NCI-H748 (cell line): ENCODE data around the gene ELAVL2.

ENCODE experiments used
- DNase-seq: peaks from one replicate; lab custom pipeline; 2025; ENCODE audit not compliant: unreplicated experiment; lab: John Stamatoyannopoulos, UW

The ELAVL2 gene

DNA sequence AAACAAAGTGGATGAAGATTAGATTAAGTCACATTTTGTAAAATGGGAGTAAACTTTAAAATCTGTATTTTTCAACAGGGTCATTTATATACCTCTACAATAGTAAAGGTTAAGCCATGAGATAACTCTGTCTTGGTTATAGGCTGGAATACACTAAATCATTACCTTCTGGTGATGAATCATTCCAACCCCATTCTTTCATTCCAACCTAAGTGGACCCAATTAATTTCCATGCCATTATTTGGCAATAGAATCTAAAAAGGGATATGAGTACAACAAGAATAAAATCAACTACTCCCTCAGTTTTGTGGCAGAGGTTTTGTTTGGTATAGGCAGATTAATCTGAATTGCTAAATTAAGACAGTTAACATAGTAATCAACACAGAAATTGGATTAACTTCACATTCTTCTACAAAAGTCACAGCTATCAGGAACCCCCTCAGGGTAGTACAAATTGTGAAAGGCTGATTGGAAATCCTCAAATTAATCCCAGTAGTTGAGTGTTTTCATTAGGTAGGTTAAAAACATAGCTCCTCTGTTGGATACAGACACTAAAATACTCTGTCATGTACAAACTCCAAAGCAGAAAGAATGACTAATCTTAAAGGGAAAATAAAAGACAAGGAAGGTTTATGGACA is 54.2 kb downstream of the ELAVL2 start:
- DNase-seq, result no peak

DNA sequence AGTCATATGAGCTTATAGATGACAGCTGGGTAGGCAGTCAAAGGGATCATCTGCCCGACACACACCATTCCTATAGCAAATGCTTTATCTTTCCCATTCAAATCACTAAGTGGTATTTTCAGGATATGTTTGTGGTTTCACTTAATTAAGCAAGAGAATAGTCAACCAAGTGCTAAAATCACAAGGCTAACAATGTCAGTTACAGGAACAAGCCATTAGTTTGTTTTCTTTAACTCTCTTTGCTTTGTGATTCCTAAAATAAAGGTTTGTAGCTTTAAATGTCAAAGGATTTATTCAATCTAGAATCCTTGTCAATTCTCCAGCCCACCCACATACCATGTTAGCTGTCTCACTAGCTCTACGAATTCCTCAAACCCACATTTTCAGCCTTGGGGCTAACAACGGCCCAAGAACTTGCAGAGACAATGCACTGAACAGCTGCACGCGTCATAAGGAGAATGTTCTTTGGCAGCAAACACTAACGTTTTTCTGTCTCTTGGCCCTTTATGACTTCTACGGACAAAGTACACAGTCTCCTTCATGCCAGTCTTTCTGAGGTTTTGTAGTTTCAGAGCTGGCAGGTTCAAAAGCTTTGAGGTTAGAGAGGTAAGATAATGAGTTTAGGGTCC is 56.6 kb downstream of the ELAVL2 start:
- DNase-seq, result no peak

DNA sequence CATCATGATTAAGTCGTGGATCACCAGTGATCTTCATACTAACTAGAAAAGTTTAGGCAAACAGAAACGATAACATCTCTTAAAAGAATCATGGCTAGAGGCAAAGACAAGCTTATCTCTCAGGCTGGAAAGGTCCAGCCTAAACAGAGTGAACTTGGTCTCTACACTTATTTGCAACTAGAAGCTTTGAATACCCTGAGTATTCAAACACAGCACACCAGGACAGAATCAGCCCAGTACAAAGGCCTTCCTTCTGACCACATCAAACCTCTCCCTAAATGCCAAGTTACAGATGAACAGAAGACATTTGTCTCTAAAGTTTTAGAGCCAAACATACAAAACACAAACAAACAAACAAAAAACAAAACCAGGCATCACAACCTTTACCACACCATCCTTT is 57.2 kb downstream of the ELAVL2 start:
- DNase-seq, result no peak

DNA sequence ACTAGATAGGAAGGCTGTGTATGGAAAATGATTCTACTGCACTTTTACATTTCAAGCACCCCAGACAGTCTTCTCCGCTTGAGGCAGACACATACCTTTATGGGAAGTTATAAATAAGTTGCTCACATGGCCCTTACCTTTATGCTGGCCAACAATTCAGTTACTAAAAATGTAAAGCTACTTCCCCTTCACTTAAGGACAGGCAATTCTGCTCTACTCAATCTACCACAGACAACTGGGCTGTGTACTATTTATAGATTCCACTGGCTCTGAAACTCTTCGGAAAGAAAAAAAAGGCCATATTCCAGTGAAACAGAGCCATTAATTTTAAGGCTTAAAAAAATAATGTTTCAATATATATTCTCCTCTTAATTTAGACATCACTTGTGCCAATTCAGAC is 59.4 kb downstream of the ELAVL2 start:
- no peak for DNase-seq

DNA sequence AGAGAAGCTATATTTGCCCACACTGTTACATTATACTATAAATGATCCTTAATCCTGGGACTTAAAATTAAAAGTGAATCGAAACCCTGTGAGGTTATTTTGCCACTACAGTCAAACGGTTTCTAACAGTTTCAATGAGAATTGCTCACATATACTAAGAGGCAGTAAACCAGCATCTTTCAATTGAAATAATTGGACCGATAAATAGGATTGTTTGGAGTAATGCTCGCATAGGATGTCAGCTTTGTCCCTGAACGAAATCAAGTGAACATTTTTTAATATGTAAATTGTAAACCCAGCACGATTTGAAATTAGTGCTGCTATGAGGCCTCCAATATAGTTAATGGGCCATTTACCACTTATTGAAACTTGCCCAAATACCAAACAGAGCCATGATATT is 60.5 kb downstream of the ELAVL2 start:
- DNase-seq, result no peak

DNA sequence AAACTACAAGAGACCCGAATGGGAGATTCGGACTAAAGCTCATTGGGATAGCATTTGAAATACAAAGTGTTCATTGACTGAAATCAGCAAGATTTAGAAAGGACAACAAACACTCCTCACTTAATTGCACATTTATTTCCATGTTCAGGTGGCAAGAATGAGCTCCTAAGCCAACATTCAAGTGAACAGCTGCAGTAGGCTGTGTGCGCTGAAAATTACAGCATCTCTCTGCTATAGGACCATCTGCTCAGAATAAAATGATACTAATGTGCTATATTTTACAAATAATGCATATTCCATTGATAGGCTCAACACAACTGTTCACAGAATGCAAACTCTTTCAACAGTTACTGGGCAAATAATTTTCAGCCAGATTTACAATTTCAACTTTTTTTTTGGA is 61.8 kb downstream of the ELAVL2 start:
- DNase-seq, result no peak

DNA sequence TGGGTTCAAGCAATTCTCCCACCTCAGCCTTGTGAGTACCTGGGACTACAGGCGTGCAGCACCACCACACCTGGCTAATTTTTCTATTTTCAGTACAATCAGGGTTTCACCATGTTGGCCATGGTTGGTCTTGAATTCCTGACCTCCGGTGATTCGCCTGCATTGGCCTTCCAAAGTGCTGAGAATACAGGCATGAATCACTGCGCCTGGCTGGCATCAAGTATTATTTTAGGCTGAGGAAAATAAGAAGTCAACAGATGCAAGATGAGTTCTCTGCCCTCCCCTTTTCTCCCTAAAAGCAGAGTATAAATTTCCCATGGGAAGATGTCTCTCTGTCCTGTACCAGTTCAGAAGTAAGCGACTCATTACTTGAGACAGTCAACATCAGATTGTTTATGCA is 71.5 kb downstream of the ELAVL2 start:
- DNase-seq, result no peak

DNA sequence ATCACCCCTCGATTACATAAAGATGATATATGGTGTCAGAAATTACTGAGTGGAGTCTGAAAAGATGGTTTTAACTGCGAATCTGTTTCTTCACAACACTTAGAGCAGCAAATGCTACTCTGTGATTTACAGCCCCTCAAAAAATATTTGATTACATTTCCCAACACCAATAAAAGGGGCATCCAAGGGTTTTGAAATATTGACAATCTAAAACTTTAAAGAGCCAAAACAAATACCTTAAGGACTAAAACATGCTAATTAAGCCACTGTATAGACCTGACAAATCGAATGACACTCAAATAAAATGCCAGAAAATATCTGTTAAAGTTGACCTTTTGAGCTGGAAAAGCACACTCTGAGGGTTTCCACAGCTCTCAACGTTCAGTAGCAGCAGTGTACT is 73.2 kb downstream of the ELAVL2 start:
- no peak for DNase-seq

DNA sequence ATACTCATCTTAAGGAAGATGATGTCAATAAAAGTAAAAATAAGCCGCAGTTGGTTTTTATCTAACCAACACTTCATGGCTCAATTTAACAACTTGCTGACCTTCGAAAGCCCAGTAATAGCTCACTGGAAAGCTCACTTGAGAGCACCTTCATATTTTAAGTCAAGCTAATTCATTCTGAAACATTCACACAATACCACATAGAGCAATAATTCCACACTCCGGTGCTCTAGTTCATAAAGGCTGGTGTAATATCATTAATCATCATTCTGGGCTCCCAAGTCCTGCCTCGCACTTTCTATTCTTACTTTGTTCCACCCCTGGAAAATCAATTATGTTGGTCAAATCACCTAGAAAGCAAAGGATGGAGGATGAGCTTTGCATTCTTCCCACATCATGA is 74.4 kb downstream of the ELAVL2 start:
- no peak for DNase-seq

DNA sequence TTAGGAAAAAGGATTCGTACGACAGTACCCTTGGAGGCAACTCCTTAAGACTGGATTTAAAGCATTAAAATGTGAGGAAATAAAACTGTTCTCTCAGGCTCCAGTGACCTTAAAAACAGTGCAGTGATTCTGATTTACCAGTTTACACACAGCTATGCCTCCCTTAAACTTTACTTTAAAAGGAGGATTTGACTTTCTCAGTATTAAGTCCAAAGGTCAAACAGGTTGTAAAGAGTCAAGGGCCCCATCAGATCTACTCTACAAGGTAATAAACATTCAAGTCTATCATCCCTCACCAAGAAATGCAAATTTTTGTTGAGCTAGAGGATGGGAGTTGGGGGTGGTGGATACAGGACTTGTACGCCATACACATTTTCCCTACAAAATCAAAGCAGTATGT is 75.2 kb downstream of the ELAVL2 start:
- no peak for DNase-seq

DNA sequence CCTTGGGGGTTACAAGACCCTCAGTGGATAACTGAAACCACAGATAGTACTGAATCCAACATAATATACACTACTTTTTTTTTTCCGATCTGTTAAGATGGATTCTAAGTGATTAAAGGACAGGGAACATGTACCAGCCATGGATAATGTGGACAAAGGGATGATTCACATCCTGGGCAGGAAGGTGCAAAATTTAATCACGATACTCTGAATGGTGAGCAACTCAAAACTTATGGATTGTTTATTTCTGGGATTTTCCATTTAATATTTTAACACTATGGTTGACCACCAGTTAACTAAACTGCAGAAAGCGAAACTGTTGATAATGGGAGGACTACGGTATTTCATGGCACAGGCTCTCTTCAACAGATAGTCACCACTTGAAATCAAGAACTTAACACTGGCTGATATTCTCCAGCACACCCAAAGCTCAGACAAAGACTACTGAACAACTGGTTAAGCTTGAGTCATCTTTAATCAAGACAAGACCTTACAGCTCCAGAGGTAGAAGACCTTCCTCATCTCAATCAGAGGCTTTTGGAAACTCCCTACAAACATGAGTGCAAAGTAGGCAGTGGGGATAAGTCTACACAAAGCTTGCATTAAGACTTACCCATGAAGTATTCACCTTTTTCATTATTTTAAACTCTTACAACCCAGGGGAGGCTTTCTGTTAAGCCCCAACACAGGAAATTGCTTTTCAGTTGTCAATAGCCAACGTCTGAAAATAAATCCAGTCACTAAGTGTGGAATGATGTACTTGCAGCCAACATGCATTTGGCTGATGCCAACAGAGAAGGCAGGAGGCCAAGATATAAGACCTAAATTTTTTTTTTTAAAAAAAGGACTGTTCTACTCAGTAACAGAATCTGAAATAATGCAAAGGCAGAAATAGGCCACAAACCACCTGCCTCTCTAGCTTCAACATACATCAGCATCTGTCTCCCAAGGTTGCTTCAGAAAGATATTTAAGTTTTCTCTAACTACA is 78.7 kb downstream of the ELAVL2 start:
- DNase-seq, result no peak

DNA sequence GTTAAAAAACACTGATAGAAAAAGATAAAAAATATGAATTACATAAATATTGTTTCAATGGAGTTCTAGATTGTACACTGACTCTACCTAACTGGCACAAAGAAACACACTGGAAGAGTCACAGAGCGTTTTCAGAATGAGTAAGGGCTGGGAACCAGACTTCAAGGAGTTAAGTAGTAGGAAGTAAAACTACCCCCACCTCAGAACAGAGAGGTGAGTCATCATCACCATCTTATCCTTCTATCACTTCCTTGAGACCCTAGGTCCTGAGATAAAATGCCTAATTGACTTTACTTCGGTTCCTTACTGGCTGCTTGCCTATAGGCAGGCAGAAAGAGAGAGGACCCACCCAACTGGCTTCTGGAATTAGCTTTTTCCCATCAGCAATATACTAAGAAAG is 79.7 kb downstream of the ELAVL2 start:
- DNase-seq, result no peak

DNA sequence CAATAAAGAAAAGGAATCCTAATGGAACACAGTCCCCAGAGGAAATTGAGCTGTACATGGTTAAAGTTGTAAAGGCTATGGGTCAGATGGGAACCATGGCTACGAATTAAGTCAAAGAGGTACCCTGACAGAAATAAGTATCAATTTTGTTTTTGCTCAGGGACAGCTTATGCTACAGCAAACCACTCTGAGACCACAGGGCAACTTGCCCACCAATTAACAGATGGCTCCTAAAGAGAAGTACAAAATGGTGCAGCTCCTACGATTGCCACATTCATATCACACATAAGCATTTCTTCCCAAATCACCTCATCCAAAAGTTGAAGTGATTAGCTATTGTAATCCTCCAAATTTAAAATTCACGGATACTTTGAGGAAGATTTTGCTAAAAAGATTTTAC is 83.0 kb downstream of the ELAVL2 start:
- DNase-seq, result no peak

DNA sequence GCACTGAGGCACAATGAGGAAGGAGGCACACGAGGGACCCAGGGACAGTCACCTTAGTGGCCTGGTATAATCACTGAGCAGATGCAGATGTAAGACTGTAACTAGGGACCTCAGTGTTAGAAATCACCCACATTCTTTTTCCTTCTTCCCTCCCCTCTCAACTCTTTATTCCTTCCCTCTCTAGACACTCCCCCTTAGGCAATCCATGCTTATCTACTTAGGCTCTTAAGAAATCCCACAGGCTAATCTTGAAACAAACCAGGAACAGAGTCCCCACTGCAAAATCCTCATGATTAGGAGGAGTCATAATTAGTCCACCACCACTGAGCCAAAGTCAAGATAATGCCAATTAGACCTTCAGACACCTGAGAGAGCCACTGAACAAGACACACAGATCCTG is 84.7 kb downstream of the ELAVL2 start:
- no peak for DNase-seq

DNA sequence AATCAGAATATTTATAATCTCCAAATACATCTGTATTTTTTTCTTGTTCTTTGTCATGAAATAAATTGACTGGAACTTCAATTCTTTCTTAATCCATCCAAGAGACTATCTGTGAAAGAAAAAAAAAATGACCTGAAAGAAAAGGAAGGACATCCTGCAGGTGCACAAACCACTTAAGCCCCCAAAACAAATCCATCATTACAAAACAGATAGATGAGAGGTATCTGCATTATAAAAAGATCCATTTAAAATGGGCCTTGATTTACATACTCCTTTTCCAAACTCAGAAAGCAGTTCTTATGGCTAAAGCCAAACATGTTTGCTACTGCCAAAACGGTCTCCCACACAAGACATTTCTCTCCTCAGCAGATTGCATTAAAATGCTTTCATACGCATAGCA is 85.5 kb downstream of the ELAVL2 start:
- no peak for DNase-seq

DNA sequence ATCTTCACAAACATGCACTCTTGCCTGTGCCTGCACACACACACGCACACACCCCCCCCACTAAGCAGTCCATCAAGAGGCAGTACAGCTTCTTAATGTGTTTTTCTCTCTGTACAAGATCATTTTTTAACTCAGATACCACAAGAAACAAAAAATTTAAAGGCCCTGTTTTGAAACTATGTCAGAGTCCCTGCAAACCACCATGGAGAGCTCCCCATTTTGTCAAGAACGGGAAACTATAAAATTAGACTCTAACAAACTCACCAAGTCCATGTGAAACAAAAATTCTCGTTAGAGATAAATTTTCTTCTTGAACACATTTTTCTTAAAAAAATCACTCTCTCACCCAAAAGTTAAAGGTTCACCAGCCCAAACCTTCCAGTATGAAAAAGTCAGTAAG is 86.3 kb downstream of the ELAVL2 start:
- no peak for DNase-seq

DNA sequence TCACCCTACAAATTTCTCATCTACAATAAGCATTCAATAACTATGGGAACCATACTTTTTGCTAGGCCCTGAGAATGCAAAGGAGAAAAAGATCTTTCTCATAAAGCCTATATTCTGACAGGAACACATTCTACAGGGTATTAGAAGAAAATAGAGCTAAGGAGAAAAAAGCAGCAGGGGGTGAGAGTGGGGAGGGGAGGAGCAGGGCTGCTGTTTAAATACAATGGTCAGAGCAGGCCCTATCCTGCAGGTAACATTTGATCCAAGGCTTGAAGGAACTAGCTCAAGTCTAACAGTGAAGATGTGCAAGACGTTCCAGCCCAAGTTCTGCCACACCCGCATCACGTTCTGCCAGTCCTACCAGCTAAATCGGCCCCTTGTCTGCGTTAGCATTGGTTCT is 89.7 kb downstream of the ELAVL2 start:
- no peak for DNase-seq

DNA sequence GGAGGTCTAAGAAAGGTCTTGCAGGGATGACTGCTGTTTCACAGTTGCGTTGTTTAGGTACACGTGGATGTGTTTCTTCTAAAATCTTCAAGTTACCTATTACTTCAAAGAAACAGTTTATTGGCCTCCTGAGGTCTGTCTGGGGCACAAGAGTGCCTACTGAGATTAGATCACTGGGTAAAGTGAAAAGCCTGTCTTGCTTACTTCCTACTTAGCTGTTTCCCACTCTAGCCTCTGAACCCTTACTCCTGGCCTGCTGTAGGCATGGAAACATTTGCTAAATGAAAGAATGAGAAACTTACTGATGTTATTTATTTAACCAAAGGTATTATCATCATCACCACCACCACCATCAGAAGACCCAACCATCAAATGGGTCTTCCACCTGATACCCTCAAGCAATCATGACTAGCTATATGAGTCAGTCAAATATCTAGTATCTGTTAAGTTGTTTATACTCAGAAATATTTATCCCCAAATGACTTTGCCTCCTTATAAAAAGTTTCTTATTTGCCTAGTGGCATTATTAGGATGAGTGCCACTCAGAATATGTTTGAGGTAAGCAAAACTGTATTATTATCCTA is 92.5 kb downstream of the ELAVL2 start:
- DNase-seq, result no peak

DNA sequence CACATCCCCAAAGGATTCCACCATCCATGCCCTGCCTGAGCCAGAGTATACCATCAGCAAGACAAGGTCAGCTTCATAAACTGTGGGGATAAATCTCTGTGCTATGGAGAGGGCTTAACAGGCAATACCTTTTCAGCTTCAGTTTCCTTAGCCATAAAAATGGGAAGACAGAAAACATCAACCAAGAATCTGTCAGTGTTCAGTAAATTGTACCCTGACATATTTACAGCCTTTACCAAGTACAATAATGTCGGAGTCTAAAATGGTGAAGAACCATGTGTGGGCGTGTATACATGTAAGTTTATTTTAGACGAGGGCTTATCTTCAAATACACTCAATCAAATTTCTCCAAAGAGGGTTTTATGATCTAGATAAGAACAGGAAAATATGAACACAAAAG is 94.7 kb downstream of the ELAVL2 start:
- no peak for DNase-seq

DNA sequence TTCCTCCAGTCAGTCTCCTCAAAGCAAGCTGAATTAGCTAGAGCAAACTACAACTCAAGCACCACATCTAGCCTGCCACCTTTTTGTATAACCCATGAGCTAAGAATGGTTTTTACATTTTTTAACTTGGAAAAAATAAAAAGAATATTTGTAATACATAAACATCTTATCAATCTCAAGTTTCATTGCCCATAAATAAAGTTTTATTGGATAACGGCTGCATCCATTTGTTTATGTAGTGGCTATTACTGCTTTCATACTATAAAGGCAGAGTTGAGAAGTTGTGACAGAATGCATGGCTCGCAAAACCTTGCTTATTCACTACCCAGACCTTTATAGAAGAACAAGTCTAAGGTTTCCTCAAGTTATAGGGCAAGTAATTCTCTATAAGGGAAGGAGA is 95.7 kb downstream of the ELAVL2 start:
- no peak for DNase-seq

DNA sequence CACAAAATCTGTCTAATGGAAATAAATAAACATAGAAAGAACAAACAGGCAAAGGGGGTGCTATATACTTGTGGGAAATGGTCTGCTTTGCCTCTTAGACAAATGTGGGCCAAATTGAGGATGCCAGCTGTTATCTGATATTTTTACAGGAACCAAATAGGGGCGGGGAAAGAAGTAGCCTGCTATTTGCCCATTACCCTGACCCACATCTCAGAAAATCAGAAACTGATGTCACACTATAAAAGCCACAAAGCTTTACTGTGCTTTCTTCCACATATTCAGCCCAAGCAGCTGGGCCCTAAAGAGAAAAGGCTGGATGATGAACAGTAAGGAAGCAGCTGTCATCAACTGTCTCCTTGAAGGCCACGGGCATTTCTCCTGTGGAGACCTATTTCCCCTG is 97.3 kb downstream of the ELAVL2 start:
- DNase-seq, result no peak
